SK-N-SH (cell line): ENCODE measurements around the gene DHDH. TPM values are rescaled to one million over a fixed set of nuclear protein-coding genes. Genes with fewer than 3 reads are reported as not detected.
A peak's percentile ranks its signal among the peaks of the same experiment; 100 is the strongest.
"Not testable (repeated sequence)": the region's sequence is repeated elsewhere in the genome, so short reads cannot be mapped to it uniquely, and the experiment has no call there.

Experiments used
- CTCF ChIA-PET: fragments of 300-600, 350-600 bp; formaldehyde crosslinking; extraction: SDS; loops from one replicate; lab custom pipeline; 2021; lab: Yijun Ruan, JAX
- POLR2A ChIA-PET: fragments of 350-600 bp; sonication (Branson Sonifier 250); formaldehyde crosslinking; extraction: SDS; loops from one replicate; lab custom pipeline; 2020; ENCODE audit warnings: antibody characterized with exemption, inconsistent platforms; lab: Yijun Ruan, JAX
- DNase-seq: peaks from one replicate; pipeline ENCODE4 v3.0.0; 2012
- H2AFZ ChIP-seq: fragments of 200-600 bp; sonication (generic); 2 replicates; pipeline ENCODE4 v1.8.1; 2016; ENCODE audit warnings: antibody characterized with exemption, mild to moderate bottlenecking, low read depth
- H3F3A ChIP-seq: fragments of 200-600 bp; sonication (generic); replicated peaks from 2 replicates; pipeline ENCODE3; 2016; ENCODE audit warnings: antibody characterized with exemption, mild to moderate bottlenecking; ENCODE audit not compliant: insufficient read depth
- H3K27ac ChIP-seq, 2 experiments: fragments of 200-500 bp in 1 of 2; fragments of 200-600 bp in 1 of 2; sonication (Bioruptor generic) in 1 of 2; sonication (generic), shearing (Covaris generic) in 1 of 2; 2 replicates each; pipeline versions ENCODE4 v1.5.1 to v1.6.1; 2014 to 2016; ENCODE audit warnings: low read depth in 2 of 2, inconsistent platforms in 1 of 2, low read length in 1 of 2, mild to moderate bottlenecking in 1 of 2, mixed read lengths in 1 of 2
- H3K27me3 ChIP-seq: fragments of 200-600 bp; sonication (generic), shearing (Covaris generic); 2 replicates; pipeline ENCODE4 v1.6.1; 2016; ENCODE audit warnings: mixed run types; ENCODE audit not compliant: insufficient read depth
- H3K36me3 ChIP-seq, 2 experiments: fragments of 200-500 bp in 1 of 2; fragments of 200-600 bp in 1 of 2; sonication (Bioruptor generic) in 1 of 2; sonication (generic) in 1 of 2; replicated peaks in 1 of 2; 2 replicates each; pipeline versions ENCODE3 to v1.5.1; 2014 to 2016; ENCODE audit warnings: low read length in 1 of 2, mild to moderate bottlenecking in 1 of 2; ENCODE audit not compliant: insufficient read depth in 2 of 2, control insufficient read depth in 1 of 2
- H3K4me1 ChIP-seq, 2 experiments: fragments of 200-500 bp in 1 of 2; fragments of 200-600 bp in 1 of 2; sonication (Bioruptor generic) in 1 of 2; sonication (generic), shearing (Covaris generic) in 1 of 2; 2 replicates each; pipeline versions ENCODE4 v1.5.1 to v1.6.1; 2014 to 2016; ENCODE audit warnings: low read depth in 1 of 2, low read length in 1 of 2, mixed run types in 1 of 2; ENCODE audit not compliant: insufficient read depth in 2 of 2, control insufficient read depth in 1 of 2
- H3K4me2 ChIP-seq: fragments of 200-600 bp; sonication (generic), shearing (Covaris generic); 2 replicates; pipeline ENCODE4 v1.6.1; 2017; ENCODE audit warnings: mixed run types
- H3K4me3 ChIP-seq, 2 experiments: fragments of 200-500 bp in 1 of 2; fragments of 200-600 bp in 1 of 2; sonication (Bioruptor generic) in 1 of 2; sonication (generic), shearing (Covaris generic) in 1 of 2; 2 replicates each; pipeline versions ENCODE4 v1.5.1 to v1.8.1; 2014 to 2016; ENCODE audit warnings: low read depth in 2 of 2, inconsistent platforms in 1 of 2, low read length in 1 of 2, mild to moderate bottlenecking in 1 of 2, mixed read lengths in 1 of 2, moderate library complexity in 1 of 2
- H3K79me2 ChIP-seq: fragments of 200-600 bp; sonication (generic); 2 replicates; pipeline ENCODE4 v1.8.1; 2017; ENCODE audit warnings: mild to moderate bottlenecking; ENCODE audit not compliant: insufficient read depth
- H3K9ac ChIP-seq: fragments of 200-600 bp; sonication (generic); 2 replicates; pipeline ENCODE4 v1.6.1; 2017; ENCODE audit warnings: mixed run types
- H3K9me2 ChIP-seq: fragments of 200-600 bp; sonication (generic); 2 replicates; pipeline ENCODE4 v1.6.1; 2017; ENCODE audit warnings: mixed run types
- H3K9me3 ChIP-seq: fragments of 200-600 bp; sonication (generic); 2 replicates; pipeline ENCODE4 v1.6.1; 2017; ENCODE audit warnings: mixed run types, mild to moderate bottlenecking, moderate library complexity
- H4K20me1 ChIP-seq: fragments of 200-600 bp; sonication (generic); 2 replicates; pipeline ENCODE4 v1.6.1; 2017; ENCODE audit warnings: mild to moderate bottlenecking, mixed run types; ENCODE audit not compliant: insufficient read depth
- EP300 ChIP-seq, 2 experiments: IDR thresholded peaks; 2 replicates each; pipeline versions ENCODE4 v1.4.0 to v1.6.1; 2012; ENCODE audit warnings: borderline replicate concordance in 1 of 2, low read depth in 1 of 2, low read length in 1 of 2
- EZH2phosphoT487 ChIP-seq: fragments of 200-600 bp; sonication (generic); IDR thresholded peaks from 2 replicates; pipeline ENCODE4 v1.6.1; 2017; ENCODE audit warnings: low read depth, mixed run types, mild to moderate bottlenecking, antibody characterized with exemption, moderate library complexity, borderline replicate concordance
- FOSL2 ChIP-seq: IDR thresholded peaks from 2 replicates; pipeline ENCODE4 v1.4.0; 2012; ENCODE audit warnings: low read depth, mild to moderate bottlenecking, moderate library complexity, borderline replicate concordance
- FOXJ3 ChIP-seq: sonication (generic); formaldehyde crosslinking; IDR thresholded peaks from 2 replicates; pipeline ENCODE4 v1.5.1; 2020; ENCODE audit warnings: mild to moderate bottlenecking, missing genetic modification reagents
- GATA2 ChIP-seq: sonication (generic); formaldehyde crosslinking; IDR thresholded peaks from 2 replicates; pipeline ENCODE4 v1.5.0; 2020; ENCODE audit warnings: mild to moderate bottlenecking, missing genetic modification reagents
- JUND ChIP-seq: IDR thresholded peaks from 2 replicates; pipeline ENCODE4 v1.4.0; 2012
- MAX ChIP-seq: IDR thresholded peaks from 2 replicates; pipeline ENCODE4 v1.4.0; 2012; ENCODE audit warnings: low read depth
- MXI1 ChIP-seq: IDR thresholded peaks from 2 replicates; pipeline ENCODE4 v1.6.1; 2012; ENCODE audit warnings: mild to moderate bottlenecking, low read depth, low read length, improper control_type of control experiment
- NFIC ChIP-seq: IDR thresholded peaks from 2 replicates; pipeline ENCODE4 v1.4.0; 2012; ENCODE audit warnings: borderline replicate concordance
- RAD21 ChIP-seq: IDR thresholded peaks from 2 replicates; pipeline ENCODE4 v1.6.1; 2012; ENCODE audit warnings: mild to moderate bottlenecking, low read length
- RFX5 ChIP-seq: IDR thresholded peaks from 2 replicates; pipeline ENCODE4 v1.6.1; 2012; ENCODE audit warnings: mild to moderate bottlenecking, improper control_type of control experiment, low read length
- SIN3A ChIP-seq: IDR thresholded peaks from 2 replicates; pipeline ENCODE4 v1.6.1; 2012; ENCODE audit warnings: low read depth, mild to moderate bottlenecking, low read length, moderate library complexity, borderline replicate concordance
- TCF12 ChIP-seq: IDR thresholded peaks from 2 replicates; pipeline ENCODE4 v1.4.0; 2012
- TEAD4 ChIP-seq: IDR thresholded peaks from 2 replicates; pipeline ENCODE4 v1.4.0; 2012; ENCODE audit warnings: mild to moderate bottlenecking, borderline replicate concordance; ENCODE audit not compliant: insufficient read depth
- WGBS: methylation state at CpG from one replicate; pipeline ENCODE4 v1.1.6; 2017; ENCODE audit warnings: low lambda C conversion rate; 5-methylcytosine and 5-hydroxymethylcytosine counted together
- polyA plus RNA-seq, 3 experiments: library from polyadenylated mRNA; depleted of rRNA; stranded (reverse); fragments of >200 nt; gene quantifications; 2 replicates each; pipeline ENCODE4 v1.2.3, GENCODE V29; 2012
- TF ChIP-seq, protein P1 (sequence below): IDR thresholded peaks from 2 replicates; pipeline ENCODE4; 2012
- TF ChIP-seq, protein P2 (sequence below): IDR thresholded peaks from 2 replicates; pipeline ENCODE4 v1.4.0; 2012; ENCODE audit warnings: low read depth, borderline replicate concordance
- TF ChIP-seq, protein P3 (sequence below): fragments of 150-350 bp; IDR thresholded peaks from 2 replicates; pipeline ENCODE4 v1.6.1; 2016; ENCODE audit warnings: mild to moderate bottlenecking, low read depth, low read length
- TF ChIP-seq, protein P4 (sequence below): IDR thresholded peaks from 2 replicates; pipeline ENCODE4 v1.4.0; 2012; ENCODE audit warnings: low read depth, borderline replicate concordance

The DHDH gene
- polyA plus RNA-seq, 1 of the 3 experiments (the other 2 are of a cell fraction) = 0.72 TPM

- WGBS = 8% methylated on average over 9 of the region's 10 CpGs
- CTCF ChIA-PET = no interaction called here
- no peaks in the 10 kb centered on the region for H3K79me2 ChIP-seq
- DNase-seq = no peak
- peak overlapping the region in 1 of 2 experiments; percentile 71; a peak in 2 of 4 replicates for H3K27ac ChIP-seq
- H3F3A ChIP-seq = peaks cover 15% of the 10 kb centered on the region
- POLR2A ChIA-PET = no interaction called here
- H3K4me3 ChIP-seq = no peak overlapping the region
- TF ChIP-seq JUND = no peak
- TF ChIP-seq TEAD4 = no peak
- TF ChIP-seq, protein P1, sequence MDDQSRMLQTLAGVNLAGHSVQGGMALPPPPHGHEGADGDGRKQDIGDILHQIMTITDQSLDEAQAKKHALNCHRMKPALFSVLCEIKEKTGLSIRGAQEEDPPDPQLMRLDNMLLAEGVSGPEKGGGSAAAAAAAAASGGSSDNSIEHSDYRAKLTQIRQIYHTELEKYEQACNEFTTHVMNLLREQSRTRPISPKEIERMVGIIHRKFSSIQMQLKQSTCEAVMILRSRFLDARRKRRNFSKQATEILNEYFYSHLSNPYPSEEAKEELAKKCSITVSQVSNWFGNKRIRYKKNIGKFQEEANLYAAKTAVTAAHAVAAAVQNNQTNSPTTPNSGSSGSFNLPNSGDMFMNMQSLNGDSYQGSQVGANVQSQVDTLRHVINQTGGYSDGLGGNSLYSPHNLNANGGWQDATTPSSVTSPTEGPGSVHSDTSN = peak; percentile 80
- no peak for TF ChIP-seq EZH2phosphoT487
- peak; percentile 51; the same call in 1 of the 2 replicates for TF ChIP-seq NFIC
- TF ChIP-seq, protein P2, sequence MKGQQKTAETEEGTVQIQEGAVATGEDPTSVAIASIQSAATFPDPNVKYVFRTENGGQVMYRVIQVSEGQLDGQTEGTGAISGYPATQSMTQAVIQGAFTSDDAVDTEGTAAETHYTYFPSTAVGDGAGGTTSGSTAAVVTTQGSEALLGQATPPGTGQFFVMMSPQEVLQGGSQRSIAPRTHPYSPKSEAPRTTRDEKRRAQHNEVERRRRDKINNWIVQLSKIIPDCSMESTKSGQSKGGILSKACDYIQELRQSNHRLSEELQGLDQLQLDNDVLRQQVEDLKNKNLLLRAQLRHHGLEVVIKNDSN = no peak
- peak; percentile 20; the same call in 1 of the 2 replicates for TF ChIP-seq TCF12
- TF ChIP-seq, protein P3, sequence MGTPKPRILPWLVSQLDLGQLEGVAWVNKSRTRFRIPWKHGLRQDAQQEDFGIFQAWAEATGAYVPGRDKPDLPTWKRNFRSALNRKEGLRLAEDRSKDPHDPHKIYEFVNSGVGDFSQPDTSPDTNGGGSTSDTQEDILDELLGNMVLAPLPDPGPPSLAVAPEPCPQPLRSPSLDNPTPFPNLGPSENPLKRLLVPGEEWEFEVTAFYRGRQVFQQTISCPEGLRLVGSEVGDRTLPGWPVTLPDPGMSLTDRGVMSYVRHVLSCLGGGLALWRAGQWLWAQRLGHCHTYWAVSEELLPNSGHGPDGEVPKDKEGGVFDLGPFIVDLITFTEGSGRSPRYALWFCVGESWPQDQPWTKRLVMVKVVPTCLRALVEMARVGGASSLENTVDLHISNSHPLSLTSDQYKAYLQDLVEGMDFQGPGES = no peak
- TF ChIP-seq RAD21 = no peak
- peak; percentile 44; the same call in 1 of the 2 replicates for TF ChIP-seq FOSL2
- no peak for TF ChIP-seq FOXJ3 (CRISPR knock-in tag)
- TF ChIP-seq RFX5 = no peak
- no peak for TF ChIP-seq EP300 (IDR thresholded peaks at IDR 0.05; ENCODE audit: borderline replicate concordance in 1 of 2, low read depth in 1 of 2, low read length in 1 of 2)
- TF ChIP-seq MAX = peak; percentile 49; the same call in 1 of the 2 replicates
- TF ChIP-seq SIN3A = no peak
- TF ChIP-seq, protein P4, sequence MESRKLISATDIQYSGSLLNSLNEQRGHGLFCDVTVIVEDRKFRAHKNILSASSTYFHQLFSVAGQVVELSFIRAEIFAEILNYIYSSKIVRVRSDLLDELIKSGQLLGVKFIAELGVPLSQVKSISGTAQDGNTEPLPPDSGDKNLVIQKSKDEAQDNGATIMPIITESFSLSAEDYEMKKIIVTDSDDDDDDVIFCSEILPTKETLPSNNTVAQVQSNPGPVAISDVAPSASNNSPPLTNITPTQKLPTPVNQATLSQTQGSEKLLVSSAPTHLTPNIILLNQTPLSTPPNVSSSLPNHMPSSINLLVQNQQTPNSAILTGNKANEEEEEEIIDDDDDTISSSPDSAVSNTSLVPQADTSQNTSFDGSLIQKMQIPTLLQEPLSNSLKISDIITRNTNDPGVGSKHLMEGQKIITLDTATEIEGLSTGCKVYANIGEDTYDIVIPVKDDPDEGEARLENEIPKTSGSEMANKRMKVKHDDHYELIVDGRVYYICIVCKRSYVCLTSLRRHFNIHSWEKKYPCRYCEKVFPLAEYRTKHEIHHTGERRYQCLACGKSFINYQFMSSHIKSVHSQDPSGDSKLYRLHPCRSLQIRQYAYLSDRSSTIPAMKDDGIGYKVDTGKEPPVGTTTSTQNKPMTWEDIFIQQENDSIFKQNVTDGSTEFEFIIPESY = no peak
- no peak for TF ChIP-seq GATA2 (CRISPR knock-in tag)
- no peak for TF ChIP-seq MXI1
- H3K4me1 ChIP-seq = 0 out of 4 replicates have a peak, but pooled peaks cover 0 to 4% of the 10 kb centered on the region in 2 experiments
- no peaks in the 10 kb centered on the region for H3K9me3 ChIP-seq
- H3K27me3 ChIP-seq = no peaks in the 10 kb centered on the region
- peak overlapping the region; percentile 5; the same call in 1 of the 2 replicates for H3K9ac ChIP-seq
- no peaks in the 10 kb centered on the region for H3K9me2 ChIP-seq
- H3K4me2 ChIP-seq = peak overlapping the region; percentile 26; the same call in 1 of the 2 replicates
- H4K20me1 ChIP-seq = no peaks in the 10 kb centered on the region
- H2AFZ ChIP-seq = peak overlapping the region; percentile 54; the same call in 1 of the 2 replicates
- H3K36me3 ChIP-seq = no peaks in the 10 kb centered on the region
Observed at GRCh38 chr19:48926909-48927308, 6.6 kb upstream of the DHDH start.

- H3K9me2 ChIP-seq, H3K79me2 ChIP-seq, H3K9ac ChIP-seq, H3K27me3 ChIP-seq, CTCF ChIA-PET, DNase-seq, H3K4me2 ChIP-seq, H4K20me1 ChIP-seq, H3K4me1 ChIP-seq, H2AFZ ChIP-seq, H3K36me3 ChIP-seq, H3K9me3 ChIP-seq, POLR2A ChIA-PET, H3K4me3 ChIP-seq: not testable (repeated sequence)
- peaks cover 15% of the 10 kb centered on the region for H3F3A ChIP-seq
- 83% methylated on average over 17 of the region's 17 CpGs for WGBS
- H3K27ac ChIP-seq = peak overlapping the region in 1 of 2 experiments; percentile 71; a peak in 1 of 4 replicates
Observed at GRCh38 chr19:48927692-48928091, 5.8 kb upstream of the DHDH start.
